Choroid plexus epithelial cell (primary cell): Measurements from ENCODE around the gene POLE.

Experiments used
- DNase-seq: peaks from one replicate; pipeline ENCODE4 v3.0.0-alpha.2; 2010; ENCODE audit warnings: low read depth
- H3K4me3 ChIP-seq: 2 replicates; pipeline ENCODE4 v1.5.1; 2011; ENCODE audit warnings: low read depth, mild to moderate bottlenecking, control low read depth, low read length, moderate library complexity
- CTCF ChIP-seq: conservative IDR thresholded peaks from 2 replicates; pipeline ENCODE4 v1.5.1; 2011; ENCODE audit warnings: low read depth, mild to moderate bottlenecking, control low read depth, inconsistent platforms, low read length, moderate library complexity

The POLE gene

GRCh38 chr12:132717531-132718387 is 30.6 kb upstream of the POLE start:
- H3K4me3 ChIP-seq, result no peak overlapping the region
- no peak for TF ChIP-seq CTCF
- DNase-seq, result no peak

- TF ChIP-seq CTCF, result no peak
- DNase-seq, result no peak
- H3K4me3 ChIP-seq, result no peak overlapping the region
Observed at GRCh38 chr12:132717011-132717410, 29.9 kb upstream of the POLE start.

- H3K4me3 ChIP-seq, result no peak overlapping the region
- TF ChIP-seq CTCF, result no peak
- DNase-seq, result no peak
Observed at GRCh38 chr12:132716356-132716755, 29.2 kb upstream of the POLE start.

- H3K4me3 ChIP-seq, result no peak overlapping the region
- DNase-seq, result no peak
- no peak for TF ChIP-seq CTCF
Observed at GRCh38 chr12:132715874-132716273, 28.7 kb upstream of the POLE start.

- no peak overlapping the region for H3K4me3 ChIP-seq
- TF ChIP-seq CTCF, result no peak
- no peak for DNase-seq
Observed at GRCh38 chr12:132713123-132713522, 26.0 kb upstream of the POLE start.

GRCh38 chr12:132711080-132711843 is 24.1 kb upstream of the POLE start:
- peak; percentile 33 for DNase-seq

More at GRCh38 chr12:132711080-132711843, 24.1 kb upstream of the POLE start:
- H3K4me3 ChIP-seq, result peak overlapping the region; percentile 87
- TF ChIP-seq CTCF, result no peak
